22Rv1 (cell line): ENCODE data around the gene IDS.

Experiments used
- H3K27ac ChIP-seq: fragments of 450-650 bp; 2 replicates; pipeline ENCODE4 v1.5.1; 2017
- ZFX ChIP-seq: fragments of 450-650 bp; IDR thresholded peaks from 2 replicates; pipeline ENCODE4 v1.6.1; 2017; ENCODE audit warnings: antibody characterized with exemption, borderline replicate concordance
- TF ChIP-seq, protein P1 (sequence below): fragments of 450-650 bp; IDR thresholded peaks from 2 replicates; pipeline ENCODE4 v1.5.1; 2017; ENCODE audit warnings: mild to moderate bottlenecking

Gene IDS

DNA sequence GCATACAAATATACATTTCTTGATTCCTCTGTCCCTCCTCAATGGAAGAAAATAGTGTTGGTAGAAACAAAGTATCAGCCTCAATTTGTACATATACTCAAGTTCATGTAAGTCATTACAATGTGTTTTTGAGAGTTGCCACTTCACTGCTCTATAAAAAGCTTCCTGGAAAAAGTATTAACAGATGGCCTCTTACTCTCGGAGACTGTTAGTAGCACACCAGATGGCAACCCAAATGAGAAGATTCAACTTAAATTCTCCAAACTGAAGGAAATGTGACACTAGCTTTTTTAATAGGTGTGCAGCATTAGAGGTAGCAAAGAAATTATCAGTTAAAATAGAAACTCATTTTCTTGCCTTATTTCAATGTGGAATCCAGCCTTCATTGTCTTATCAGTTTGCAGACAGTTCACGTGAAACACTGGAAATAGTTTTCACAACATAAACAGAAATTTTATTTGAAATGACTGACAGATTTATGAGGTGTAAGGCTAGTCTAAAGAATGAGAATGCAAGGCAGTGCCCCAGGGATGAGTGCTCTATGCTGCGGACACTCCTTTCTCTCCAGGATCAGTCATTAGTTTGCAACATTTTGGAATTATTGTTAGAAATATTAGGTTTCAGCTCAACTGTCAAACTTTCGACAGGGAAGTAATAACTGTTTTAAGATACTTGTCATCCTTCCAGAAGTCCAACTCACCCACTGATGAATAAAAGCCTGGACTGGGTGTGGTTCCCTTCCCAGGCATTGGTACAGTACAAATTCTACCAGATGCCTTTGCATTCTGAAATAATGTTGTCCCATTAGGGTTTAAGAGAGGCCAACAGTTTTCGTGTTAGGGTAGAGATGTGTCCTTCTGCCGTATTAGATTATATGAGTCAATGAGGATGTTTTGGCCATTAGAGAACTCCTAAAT lies 50.9 kb downstream of the IDS start:
- TF ChIP-seq ZFX: no peak
- TF ChIP-seq, protein P1, sequence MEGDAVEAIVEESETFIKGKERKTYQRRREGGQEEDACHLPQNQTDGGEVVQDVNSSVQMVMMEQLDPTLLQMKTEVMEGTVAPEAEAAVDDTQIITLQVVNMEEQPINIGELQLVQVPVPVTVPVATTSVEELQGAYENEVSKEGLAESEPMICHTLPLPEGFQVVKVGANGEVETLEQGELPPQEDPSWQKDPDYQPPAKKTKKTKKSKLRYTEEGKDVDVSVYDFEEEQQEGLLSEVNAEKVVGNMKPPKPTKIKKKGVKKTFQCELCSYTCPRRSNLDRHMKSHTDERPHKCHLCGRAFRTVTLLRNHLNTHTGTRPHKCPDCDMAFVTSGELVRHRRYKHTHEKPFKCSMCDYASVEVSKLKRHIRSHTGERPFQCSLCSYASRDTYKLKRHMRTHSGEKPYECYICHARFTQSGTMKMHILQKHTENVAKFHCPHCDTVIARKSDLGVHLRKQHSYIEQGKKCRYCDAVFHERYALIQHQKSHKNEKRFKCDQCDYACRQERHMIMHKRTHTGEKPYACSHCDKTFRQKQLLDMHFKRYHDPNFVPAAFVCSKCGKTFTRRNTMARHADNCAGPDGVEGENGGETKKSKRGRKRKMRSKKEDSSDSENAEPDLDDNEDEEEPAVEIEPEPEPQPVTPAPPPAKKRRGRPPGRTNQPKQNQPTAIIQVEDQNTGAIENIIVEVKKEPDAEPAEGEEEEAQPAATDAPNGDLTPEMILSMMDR: no peak
- no peak overlapping the region for H3K27ac ChIP-seq

DNA sequence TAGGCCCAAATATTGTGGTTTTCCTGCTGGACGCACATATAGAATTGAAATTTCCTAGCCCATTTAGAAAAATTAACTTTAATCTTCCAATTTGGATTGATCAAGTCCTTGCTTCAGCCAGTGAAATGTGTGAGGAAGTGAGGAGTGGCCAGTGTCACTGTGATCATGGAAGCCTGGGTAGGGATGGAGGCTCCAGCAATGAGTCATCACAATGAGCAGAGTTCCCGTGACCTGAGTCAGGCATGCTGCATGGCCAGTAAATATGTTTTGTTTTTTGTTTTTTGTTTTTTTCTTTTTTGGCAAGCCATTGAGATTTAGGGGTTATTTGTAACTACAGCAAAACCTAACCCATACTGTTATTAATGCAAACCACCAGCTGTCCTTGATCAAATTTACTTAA lies 52.1 kb downstream of the IDS start:
- H3K27ac ChIP-seq: no peak overlapping the region
- TF ChIP-seq, protein P1: no peak
- TF ChIP-seq ZFX: no peak

DNA sequence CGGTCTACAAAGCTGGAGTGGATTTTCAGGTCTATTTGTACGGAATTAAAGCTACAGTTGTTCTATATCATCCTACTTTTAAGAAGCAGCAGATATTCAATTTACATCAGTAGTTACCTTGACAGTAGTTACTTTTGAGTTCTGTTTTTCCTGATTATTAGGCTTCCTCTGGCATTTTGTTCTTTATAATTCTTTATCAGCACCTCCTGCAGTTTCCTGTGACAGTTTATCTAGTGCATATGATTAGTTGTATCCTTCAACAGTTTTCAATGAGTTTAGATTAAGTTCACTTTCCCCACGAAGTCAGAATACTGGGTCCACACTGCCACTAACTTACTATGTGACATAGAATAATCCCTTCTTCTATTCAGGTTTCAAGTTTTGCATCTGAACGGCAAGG lies 71.7 kb downstream of the IDS start:
- H3K27ac ChIP-seq: no peak overlapping the region
- TF ChIP-seq, protein P1: no peak
- TF ChIP-seq ZFX: no peak

DNA sequence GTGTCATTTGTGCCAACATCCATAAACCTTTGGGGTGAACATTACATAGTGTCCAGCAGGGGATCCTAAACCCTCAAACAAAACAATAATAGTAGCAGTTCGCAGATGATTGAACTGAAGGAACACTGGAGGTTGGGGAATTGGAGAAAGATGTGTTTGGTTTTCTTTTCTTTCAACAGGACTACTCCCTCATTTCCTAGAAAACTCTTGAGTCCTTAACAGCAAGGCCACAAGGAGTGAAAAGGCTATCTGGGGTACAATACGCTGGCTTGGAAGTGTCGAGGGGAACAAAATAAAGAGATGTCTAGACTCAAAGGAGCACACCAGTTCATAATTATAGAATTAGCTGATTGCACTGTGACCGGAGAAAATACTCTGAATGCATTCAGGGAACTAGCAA lies 72.1 kb downstream of the IDS start:
- TF ChIP-seq ZFX: no peak
- TF ChIP-seq, protein P1: no peak
- H3K27ac ChIP-seq: no peak overlapping the region
